SH-SY5Y (cell line): ENCODE data around the gene KMT2B.

Experiments
- GATA2 ChIP-seq: IDR thresholded peaks from 2 replicates; pipeline ENCODE4 v1.6.1; 2011; ENCODE audit warnings: mild to moderate bottlenecking, low read depth, low read length
- GATA3 ChIP-seq: IDR thresholded peaks from 2 replicates; pipeline ENCODE4 v1.6.1; 2011; ENCODE audit warnings: low read depth, mild to moderate bottlenecking, low read length, moderate library complexity

DNA sequence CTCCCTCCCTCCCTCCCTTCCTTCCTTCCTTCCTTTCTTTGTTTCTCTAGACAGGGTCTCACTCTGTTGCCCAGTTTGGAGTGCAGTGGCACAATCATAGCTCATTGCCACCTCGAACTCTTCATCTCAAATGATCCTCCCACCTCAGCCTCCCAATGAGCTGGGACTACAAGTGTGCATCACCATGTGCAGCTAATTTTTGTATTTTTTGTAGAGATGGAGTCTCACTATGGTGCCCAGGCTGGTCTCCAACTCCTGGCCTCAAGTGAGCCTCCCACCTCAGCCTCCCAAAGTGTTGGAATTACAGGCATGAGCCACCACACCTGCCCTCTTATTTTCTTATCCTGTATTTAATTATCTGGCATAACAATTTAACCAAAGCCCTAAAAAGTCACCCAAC lies 47.1 kb upstream of the KMT2B start:
- no peak for TF ChIP-seq GATA3
- no peak for TF ChIP-seq GATA2
